Measurements from ENCODE around the gene PFKFB1.

PFKFB1 gene

DNA sequence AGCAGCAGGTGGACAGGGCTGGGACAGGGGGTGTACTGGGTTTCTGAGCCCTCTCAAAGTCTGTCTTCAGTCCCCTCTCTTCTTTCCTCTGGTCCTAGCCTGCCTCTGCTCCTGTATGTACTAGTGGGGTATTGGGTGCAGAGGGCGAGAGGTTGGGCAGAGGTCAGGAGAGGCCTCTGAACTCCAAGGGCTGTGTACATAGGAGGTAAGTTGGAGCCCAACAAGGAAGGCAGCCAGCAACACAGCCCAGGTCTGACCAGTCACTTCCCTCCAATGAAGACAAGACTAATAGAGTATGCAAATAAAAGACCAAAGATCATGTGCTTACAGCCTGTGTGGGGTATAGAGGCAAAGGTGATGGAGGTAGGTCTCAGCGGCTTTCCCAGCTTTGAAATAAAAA is at the start of gene PFKFB1:
Gene PFKFB1 (minus strand): TSS at position 90 of the 400 bp plus-strand sequence. CDS start 181 bp downstream, outside the sequence.
- no peak for DNase-seq
- in situ Hi-C loops (cut with HindIII; ENCODE audit: low pct_ligation_motif_present, low pct_unique_long_range_greater_than_20kb, low sequenced_read_pairs): no loop called here

DNA sequence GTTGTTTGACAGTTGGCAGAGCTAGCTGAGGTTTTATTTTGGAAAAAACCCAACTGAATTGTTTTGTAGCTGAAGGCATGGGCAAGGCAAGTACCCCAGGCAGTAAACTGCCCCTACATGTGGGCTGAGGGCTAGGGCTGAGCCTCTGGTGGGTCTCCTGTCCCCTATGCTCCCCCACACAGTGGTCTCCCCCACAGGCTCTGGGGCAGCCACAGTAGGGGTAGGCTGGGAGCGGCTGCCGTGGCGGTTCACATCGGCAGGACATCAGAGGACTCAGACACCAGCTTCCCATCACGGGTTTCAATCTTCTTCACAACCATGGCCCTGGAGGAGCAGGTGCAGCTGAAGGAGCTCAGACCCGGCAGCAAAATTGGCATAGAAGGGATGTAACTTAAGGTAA is 47.5 kb upstream of the PFKFB1 start:
- in situ Hi-C loops (cut with HindIII; ENCODE audit: low pct_ligation_motif_present, low pct_unique_long_range_greater_than_20kb, low sequenced_read_pairs): no loop called here
- DNase-seq: no peak

DNA sequence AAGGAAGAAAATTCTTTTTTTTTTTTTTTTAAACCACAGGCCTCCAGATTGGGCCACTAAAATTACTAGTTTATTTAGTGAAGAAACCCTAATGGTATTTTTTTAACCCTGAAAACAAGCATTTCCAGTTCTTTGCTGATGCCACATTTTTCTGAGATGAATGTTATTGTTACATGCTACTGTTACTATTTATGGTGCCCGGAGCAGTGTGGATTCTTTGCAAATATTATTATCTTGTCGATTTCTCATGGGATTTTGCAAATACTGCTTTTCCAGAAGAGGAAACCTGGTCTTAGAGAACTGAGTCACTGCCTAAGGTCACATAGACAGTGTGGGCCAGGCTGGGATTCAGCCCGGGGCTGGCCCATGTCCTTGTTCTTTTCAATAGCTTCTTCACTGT is 45.5 kb upstream of the PFKFB1 start:
- no peak for DNase-seq
- in situ Hi-C loops (cut with HindIII; ENCODE audit: low pct_ligation_motif_present, low pct_unique_long_range_greater_than_20kb, low sequenced_read_pairs): no loop called here

DNA sequence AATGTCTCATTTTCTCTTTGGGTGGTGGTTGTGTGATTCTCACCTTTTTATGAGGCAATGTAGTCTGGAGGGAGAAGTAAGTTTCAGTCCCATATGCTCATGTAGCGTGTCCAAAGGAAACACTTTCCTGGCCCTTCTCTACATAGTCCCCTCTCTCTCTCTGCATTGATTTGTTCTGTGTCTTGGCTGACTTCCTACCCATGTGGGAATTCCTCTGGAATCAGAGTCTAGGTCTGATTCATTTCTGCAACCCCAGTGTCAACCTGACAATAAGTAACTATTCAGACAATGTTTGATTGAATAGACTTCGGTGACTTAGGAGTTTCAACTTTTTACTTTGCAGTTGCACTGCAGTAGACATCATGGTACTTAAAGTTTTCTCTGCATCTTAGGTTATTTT is 39.4 kb upstream of the PFKFB1 start:
- peak; percentile 70 for DNase-seq
- in situ Hi-C loops (cut with HindIII; ENCODE audit: low pct_ligation_motif_present, low pct_unique_long_range_greater_than_20kb, low sequenced_read_pairs): no loop called here

DNA sequence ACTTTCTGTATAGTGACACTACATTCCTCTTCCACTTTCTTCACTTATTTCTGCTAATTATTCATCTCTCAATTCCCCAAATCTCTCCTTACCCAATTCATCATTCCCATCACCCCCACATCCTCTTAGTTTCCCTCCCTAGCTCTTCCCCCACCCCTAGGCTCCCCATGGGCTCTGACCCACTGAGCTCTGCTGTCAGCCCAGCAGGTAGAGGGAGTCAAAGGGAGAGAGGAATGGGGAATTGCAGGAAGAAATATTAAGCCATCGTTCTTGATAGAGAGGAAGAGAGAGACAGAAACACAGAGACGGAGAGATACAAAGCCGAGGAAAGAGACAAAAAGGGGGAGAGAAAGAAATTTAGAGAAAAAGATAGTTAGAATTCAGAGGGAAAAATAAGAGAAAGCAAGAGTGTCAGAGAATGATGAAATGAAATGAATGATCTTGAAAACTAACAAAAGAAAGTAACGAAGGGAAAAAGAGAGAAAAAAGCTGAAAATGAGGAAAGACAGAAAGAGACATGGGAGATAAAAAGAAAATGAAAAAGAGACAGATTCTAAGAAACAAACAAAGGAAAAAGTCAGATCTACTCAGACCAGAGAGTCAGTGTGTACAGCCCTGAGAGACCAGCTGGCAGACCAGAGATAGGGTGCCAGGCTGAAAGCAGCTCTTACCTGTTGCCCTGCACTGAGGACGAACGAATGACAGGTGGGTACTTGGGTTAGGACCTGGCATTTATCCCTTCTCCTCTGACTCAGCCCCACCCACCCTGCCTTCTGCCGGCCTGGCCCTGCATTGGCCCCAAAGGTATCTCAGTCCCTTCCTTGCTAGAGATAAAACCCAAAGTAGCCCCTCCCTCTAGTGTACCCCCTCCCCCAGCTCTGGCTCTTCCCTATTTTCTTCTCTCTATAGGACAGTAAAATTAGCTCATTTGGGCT is 36.5 kb upstream of the PFKFB1 start, which contains the start of gene ALAS2:
Gene ALAS2 (minus strand): TSS at position 707 of the 935 bp plus-strand sequence. CDS start 4,977 bp downstream, outside the sequence.
- in situ Hi-C loops (cut with HindIII; ENCODE audit: low pct_ligation_motif_present, low pct_unique_long_range_greater_than_20kb, low sequenced_read_pairs): no loop called here
- no peak for DNase-seq

DNA sequence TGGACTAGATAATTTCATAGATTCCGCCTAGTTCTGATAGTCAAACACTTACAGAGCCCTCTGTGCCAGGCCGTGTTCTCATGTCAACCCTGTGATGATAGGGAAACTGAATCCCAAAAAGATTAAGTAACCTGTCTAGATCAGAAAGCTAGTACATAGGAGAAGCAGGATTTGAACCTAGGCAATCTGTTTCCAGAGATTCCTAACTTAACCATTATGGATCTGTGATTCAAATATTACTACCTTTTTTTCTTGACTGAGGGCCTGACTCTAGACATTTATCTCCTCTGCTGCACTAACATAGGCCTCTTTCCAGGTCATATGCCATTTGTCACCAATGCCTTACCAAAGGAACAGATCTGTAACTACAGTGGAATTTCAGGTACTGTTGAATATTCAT is 35.3 kb upstream of the PFKFB1 start:
- DNase-seq: no peak
- in situ Hi-C loops (cut with HindIII; ENCODE audit: low pct_ligation_motif_present, low pct_unique_long_range_greater_than_20kb, low sequenced_read_pairs): no loop called here

DNA sequence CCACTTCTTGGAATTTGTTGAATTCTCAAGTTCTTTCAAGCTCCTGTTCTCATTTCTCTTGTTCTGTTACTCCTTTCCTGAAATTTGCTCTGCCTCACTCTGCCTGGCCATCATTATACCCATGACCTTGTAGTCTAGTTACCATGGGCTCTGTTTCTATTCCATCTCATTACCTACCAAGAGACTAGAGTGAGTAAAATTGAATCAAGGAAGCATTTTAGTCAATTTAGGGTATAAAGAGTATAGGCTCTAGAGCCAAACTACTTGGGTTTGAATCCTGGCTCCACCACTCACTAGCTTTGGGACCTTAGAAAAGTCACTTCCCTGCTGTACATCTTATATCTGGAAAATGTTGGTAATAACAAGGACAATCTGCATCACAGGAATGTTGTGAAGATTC is 34.6 kb upstream of the PFKFB1 start:
- in situ Hi-C loops (cut with HindIII; ENCODE audit: low pct_ligation_motif_present, low pct_unique_long_range_greater_than_20kb, low sequenced_read_pairs): no loop called here
- DNase-seq: no peak

DNA sequence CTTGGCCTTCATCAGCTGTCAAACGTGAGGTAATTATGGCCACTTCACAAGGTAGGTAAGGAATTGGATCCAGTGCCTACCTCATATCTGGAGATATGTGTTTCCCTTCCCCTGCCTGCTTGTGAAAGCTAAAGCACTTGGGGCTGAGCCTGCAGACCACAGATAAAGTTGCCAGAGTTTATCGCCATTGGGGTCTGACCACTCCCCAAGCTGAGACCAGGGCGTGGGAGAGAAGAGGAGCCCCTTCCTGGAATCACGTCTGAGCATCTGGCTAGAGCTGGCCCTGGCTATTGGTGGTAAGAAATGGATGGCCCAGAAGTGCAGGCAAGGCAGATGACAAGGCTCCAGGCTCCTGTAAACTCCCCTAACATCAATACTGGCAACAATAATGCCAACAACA is 34.1 kb upstream of the PFKFB1 start:
- no peak for DNase-seq
- in situ Hi-C loops (cut with HindIII; ENCODE audit: low pct_ligation_motif_present, low pct_unique_long_range_greater_than_20kb, low sequenced_read_pairs): no loop called here

DNA sequence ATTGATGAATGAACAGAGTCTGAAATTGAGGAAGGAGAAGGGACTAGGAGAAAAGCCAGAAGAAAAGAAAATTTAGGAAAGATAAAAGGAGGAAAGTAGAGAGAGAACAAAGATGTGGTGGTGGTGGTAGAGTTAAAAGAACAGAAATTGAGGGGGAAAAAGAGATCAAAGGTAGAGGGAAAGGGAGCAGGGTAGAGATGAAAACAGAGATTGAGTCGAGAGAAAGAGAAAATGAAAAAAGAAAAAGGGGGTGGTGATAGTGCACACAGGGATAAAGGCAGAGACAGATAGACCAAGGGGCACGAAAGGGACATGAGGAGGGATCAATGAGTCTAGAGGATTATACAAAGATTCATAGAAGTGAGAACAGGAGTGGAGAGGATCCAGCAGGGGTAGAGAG is 32.9 kb upstream of the PFKFB1 start:
- in situ Hi-C loops (cut with HindIII; ENCODE audit: low pct_ligation_motif_present, low pct_unique_long_range_greater_than_20kb, low sequenced_read_pairs): no loop called here
- no peak for DNase-seq

DNA sequence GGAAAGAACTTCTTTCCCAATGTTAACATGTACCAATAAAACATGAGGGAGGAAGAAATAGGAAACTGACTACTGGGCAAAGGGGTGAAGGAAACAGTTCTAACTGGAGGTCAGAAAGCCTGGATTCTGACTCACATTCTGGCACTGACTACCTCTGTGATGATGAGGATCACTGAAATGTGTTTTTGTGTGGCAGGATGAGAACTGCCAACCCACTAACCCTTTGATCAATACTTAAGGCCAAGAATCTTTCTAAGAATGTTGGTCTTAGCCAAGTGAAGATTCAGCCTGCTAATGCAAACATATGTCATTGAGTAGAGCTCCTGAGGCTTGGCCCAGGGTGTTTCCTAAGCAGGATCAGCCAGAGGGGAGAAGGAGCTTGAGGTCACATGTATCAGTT is 32.2 kb upstream of the PFKFB1 start:
- no peak for DNase-seq
- in situ Hi-C loops (cut with HindIII; ENCODE audit: low pct_ligation_motif_present, low pct_unique_long_range_greater_than_20kb, low sequenced_read_pairs): no loop called here

DNA sequence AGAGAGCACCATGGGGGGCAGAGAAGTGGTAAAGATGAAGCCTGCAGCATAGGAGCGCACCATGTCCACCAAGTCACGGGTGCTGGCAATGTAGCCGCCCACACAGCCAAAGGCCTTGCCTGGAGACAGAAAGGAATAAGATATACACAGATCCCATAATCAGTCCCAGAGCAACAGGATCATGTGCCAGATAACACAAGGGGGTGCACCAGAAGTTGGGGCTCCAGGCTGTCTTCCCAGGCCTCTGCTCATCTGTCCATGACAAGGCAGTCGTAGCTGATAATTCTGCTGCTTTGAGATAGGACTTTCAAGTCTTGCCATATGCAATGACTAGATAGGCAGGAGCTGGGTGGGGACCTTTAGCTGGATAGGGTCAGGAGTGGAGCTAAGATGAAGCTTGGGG is 20.9 kb upstream of the PFKFB1 start:
- DNase-seq: no peak
- in situ Hi-C loops (cut with HindIII; ENCODE audit: low pct_ligation_motif_present, low pct_unique_long_range_greater_than_20kb, low sequenced_read_pairs): no loop called here

DNA sequence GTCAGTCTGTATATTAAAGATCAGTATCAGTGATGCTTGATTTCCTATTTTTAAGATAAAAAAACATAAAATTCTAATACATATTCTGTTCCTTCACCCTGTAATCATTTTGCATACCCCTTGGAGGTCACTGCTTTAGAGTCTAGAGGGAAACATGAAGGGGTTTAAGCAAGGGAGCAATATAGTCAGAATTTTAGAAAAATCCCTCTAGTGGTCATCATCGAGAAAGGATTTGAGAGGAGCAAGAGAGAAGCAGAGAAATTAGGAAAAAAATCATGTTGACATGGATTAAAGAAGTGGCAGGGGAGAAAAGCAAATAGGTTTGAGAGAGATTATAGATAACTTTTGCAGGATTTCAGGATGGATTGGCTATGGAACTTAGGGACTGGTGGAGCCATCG is 17.3 kb upstream of the PFKFB1 start:
- in situ Hi-C loops (cut with HindIII; ENCODE audit: low pct_ligation_motif_present, low pct_unique_long_range_greater_than_20kb, low sequenced_read_pairs): no loop called here
- no peak for DNase-seq

DNA sequence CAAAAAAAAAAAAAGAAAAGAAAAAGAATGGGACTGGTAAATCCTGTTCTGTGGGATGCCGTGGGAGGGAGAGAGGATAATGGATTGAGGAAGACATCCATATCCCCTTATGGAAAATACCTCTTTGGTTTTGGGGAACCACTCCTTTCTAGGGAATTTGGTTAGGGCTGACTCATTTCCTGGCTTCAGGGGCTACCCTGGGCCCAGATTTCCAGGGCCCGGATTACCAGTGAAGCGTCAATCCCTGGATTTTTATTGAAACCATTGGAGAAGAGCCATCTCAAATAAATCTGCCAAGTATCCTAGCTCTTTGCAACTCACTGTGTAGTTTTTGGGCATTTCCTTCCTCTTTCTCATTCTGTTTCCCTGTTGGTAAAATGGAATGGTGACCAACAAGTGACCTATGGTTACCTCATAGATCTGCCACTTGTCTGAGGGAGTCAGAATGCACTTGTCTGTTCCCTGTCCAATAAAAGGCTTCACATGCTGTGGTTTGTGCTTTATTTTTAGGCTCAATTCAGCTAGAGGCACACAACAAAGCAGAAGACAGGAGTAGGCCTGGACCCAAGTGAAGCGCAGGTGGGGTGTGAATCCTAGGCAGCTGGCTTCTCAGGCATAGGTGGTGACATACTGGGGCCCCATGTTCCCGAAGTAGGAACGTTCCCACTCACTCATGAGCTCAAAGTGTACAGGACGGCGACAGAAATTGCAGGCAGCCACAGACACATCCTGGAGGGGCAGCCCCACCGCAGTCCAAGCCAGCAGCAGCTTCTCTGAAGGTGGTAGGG is 14.8 kb upstream of the PFKFB1 start:
- no peak for DNase-seq
- in situ Hi-C loops (cut with HindIII; ENCODE audit: low pct_ligation_motif_present, low pct_unique_long_range_greater_than_20kb, low sequenced_read_pairs): no loop called here

DNA sequence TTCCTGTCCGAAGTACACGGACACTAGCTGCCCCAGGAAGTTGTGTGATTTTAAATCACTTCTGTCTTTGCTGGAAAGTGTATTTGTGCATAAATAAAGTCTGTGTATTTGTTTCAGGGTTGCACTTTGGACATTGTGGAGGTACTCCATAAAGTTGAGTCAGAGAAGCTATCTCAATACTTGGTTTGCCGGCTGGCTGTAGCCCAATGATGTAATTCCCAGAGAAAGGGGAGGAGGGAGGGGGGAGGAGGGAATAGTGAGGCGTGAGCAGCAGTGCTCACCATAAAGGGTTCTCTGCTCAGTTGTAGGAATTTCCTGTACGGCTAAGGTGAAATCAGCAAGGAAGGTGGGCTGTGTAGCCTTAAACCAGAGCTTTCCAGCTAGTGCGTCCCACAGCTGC is 13.7 kb upstream of the PFKFB1 start:
- peak; percentile 4 for DNase-seq
- in situ Hi-C loops (cut with HindIII; ENCODE audit: low pct_ligation_motif_present, low pct_unique_long_range_greater_than_20kb, low sequenced_read_pairs): no loop called here

DNA sequence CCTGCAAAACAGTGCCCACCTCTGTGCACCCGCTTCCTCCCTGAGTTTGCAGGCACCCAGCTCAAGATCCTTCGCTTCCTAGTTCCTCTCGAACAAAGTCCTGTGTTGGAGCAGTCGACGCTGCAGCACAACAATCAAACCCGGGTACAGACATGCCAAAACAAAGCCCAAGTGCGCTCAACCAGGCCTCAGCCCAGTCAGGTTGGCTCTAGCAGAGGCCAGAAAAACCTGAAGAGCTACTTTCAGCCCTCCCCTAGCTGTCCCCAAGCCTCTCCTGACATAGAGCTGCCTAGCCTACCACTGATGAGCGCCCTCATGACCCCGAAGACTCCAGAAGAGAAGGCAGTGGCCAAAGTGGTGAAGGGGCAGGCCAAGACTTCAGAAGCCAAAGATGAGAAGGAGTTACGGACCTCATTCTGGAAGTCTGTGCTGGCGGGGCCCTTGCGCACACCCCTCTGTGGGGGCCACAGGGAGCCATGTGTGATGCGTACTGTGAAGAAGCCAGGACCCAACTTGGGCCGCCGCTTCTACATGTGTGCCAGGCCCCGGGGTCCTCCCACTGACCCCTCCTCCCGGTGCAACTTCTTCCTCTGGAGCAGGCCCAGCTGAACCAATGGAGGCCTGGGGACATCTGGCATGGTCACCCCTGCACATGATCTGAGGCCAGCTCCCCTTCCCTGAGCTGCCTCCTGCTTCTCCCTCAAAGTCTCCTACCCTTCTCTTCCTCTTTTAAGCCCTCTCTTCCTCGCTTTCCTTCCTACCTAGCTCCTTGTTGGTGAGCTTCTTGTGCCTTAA is 13.0 kb upstream of the PFKFB1 start:
- DNase-seq: no peak
- in situ Hi-C loops (cut with HindIII; ENCODE audit: low pct_ligation_motif_present, low pct_unique_long_range_greater_than_20kb, low sequenced_read_pairs): no loop called here

DNA sequence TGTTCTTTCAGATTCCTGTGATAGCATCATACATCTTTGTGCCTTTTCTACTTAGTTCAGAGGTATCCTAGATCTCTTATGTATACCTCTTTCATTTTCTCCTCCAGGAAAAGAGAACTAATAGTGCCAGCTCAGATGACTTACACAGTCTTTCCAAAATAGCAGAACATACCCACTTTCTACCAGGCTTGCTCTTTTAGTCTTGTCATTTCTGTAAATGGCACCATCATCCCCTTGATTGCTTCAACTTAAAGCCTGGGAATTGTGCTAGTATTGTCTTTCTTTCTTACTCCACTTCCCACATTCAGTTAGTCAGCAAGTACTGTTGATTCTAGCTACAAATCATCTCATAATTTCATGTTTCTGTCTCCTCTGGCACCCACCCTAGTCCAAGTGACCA is 11.3 kb upstream of the PFKFB1 start:
- no peak for DNase-seq
- in situ Hi-C loops (cut with HindIII; ENCODE audit: low pct_ligation_motif_present, low pct_unique_long_range_greater_than_20kb, low sequenced_read_pairs): no loop called here

DNA sequence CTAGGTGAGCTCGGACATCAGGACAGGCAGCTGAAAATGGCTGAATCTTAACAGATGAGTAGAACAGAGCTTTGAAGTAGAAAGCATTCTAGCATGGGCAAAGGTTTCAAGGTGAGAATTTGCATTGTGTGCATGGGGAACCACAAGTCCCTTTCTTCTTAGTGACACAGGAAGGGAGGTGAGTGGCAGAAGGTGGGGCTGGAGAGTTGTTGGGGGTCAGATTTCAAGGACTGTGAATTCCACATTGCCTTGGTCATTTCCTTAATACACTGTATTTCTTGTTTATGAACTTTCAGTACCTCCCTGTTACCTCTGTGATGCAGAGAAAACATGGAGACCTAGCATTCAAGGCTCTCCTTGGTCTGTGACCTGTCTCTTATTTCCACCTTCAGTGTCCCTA is 10.2 kb upstream of the PFKFB1 start:
- in situ Hi-C loops (cut with HindIII; ENCODE audit: low pct_ligation_motif_present, low pct_unique_long_range_greater_than_20kb, low sequenced_read_pairs): no loop called here
- no peak for DNase-seq

DNA sequence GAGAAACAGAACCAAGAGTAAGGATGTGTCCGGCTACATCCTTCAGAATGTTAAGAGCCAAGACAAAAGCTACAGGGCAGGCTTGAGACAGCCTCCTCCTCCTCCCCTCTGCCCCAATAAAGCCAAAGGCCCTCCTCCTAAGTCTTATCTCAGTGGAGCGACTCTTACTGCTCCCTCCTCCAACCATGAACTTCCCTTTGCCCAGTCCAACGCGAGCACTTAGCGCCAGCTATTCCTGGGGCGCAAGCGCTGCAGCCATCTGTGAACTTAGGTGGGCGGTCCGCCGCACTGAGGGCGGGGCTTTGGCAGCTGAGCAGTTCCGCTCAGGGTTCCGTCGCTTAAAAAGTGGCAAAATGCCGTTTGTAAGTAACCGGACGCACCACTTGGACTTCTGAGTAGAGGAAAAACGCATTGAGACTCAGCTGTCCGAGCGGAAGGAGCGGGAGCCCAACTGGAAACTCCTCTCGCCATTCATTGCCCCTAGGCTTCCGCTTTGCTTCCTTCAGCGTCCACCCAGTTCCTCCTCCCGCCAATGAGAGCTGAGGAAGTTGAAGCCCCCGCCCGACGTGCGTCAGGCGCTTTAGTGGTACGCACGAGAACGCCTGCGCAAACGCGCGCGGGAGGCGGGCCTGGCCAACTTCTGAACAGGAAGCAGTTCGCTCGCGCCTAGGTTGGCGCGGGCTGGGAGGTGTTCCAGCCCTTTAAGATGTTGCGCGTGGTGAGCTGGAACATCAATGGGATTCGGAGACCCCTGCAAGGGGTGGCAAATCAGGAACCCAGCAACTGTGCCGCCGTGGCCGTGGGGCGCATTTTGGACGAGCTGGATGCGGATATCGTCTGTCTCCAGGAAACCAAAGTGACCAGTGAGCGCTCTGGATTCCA is 6.0 kb upstream of the PFKFB1 start, which contains the start of gene APEX2:
Gene APEX2 (plus strand): TSS at position 647 of the 882 bp plus-strand sequence. CDS start 60 bp downstream, at position 707.
- in situ Hi-C loops (cut with HindIII; ENCODE audit: low pct_ligation_motif_present, low pct_unique_long_range_greater_than_20kb, low sequenced_read_pairs): no loop called here
- peak; percentile 86 for DNase-seq
